Kidney glomerular epithelial cell (primary cell): ENCODE measurements around the gene TRIP11.

ENCODE experiments used
- DNase-seq: peaks from one replicate; lab custom pipeline; 2025; lab: John Stamatoyannopoulos, UW

The TRIP11 gene

GRCh38 chr14:91918186-91918883 is 121.5 kb downstream of the TRIP11 start:
- DNase-seq = no peak
